ENCODE measurements around the gene GPATCH3.

GPATCH3 gene

DNA sequence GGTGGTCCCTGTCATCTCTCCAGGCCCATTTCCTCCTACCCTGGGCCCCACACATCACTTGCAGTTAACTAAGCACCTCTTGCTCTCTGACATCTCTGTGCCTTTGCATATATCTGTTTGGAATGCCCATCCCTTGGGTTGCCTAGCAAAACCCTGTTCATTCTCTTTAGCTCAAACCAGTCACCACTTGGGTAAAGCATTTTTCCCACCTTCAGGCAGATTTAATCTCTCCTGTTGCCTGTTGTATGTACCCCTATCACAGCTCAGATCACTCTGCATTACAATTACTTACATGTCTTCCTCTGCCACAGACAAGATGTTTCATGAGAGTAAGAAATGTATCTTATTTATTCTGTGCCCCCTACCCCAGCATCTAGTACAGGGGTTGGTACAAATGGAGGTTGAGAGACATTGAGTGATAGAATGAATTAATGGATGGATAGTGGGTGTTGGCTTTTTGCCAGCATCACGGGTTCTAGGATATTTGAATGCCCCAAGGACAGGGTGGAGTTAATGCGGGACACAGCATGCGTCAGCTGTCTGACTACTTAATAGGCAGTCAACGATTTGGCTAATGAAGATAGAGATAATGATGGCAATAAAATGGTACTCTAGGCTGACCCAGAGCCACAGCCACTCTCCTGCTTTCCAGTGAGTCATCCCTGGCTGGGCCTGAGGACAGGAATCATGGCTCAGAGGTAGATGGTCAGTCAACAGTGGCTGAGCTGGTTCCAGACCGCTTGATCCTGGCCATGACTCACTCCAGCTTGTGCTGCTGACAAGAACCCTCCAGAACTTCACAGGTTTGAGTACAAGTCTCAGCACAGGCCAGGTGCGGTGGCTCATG is 7.0 kb upstream of the GPATCH3 start:
- Histone ChIP-seq H2AFZ (ENCODE audit: low read length) (no peak overlapping the region), H3K36me3 (ENCODE audit: insufficient read depth, low read length) (no peaks in the 10 kb centered on the region), H3K9me2 (replicated peaks; ENCODE audit: low read depth, low read length) (no peaks in the 10 kb centered on the region), H3K27me3 (ENCODE audit: insufficient read depth, low read length, poor library complexity, severe bottlenecking) (no peaks in the 10 kb centered on the region), H3K9me3 (ENCODE audit: insufficient read depth, low read depth, low read length) (no peaks in the 10 kb centered on the region), H3K4me2 (ENCODE audit: low read depth, low read length, poor library complexity, severe bottlenecking) (no peak overlapping the region), H3K4me3 (ENCODE audit: low read length, poor library complexity, severe bottlenecking) (no peak overlapping the region), H3K9ac (ENCODE audit: low read depth, low read length, poor library complexity, severe bottlenecking) (no peak overlapping the region), H3K4me1 (ENCODE audit: insufficient read depth, low read length, poor library complexity, severe bottlenecking) (no peaks in the 10 kb centered on the region), H3K79me2 (ENCODE audit: insufficient read depth, low read length) (no peaks in the 10 kb centered on the region), H4K20me1 (ENCODE audit: insufficient read depth, low read length, poor library complexity, severe bottlenecking) (no peaks in the 10 kb centered on the region), H3F3A (ENCODE audit: low read depth) (no peaks in the 10 kb centered on the region)
- TF ChIP-seq, protein P1, sequence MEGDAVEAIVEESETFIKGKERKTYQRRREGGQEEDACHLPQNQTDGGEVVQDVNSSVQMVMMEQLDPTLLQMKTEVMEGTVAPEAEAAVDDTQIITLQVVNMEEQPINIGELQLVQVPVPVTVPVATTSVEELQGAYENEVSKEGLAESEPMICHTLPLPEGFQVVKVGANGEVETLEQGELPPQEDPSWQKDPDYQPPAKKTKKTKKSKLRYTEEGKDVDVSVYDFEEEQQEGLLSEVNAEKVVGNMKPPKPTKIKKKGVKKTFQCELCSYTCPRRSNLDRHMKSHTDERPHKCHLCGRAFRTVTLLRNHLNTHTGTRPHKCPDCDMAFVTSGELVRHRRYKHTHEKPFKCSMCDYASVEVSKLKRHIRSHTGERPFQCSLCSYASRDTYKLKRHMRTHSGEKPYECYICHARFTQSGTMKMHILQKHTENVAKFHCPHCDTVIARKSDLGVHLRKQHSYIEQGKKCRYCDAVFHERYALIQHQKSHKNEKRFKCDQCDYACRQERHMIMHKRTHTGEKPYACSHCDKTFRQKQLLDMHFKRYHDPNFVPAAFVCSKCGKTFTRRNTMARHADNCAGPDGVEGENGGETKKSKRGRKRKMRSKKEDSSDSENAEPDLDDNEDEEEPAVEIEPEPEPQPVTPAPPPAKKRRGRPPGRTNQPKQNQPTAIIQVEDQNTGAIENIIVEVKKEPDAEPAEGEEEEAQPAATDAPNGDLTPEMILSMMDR (conservative IDR thresholded peaks at IDR 0.05; ENCODE audit: low read length) = no peak
- no peak for TF ChIP-seq EZH2phosphoT487 (IDR thresholded peaks at IDR 0.05; ENCODE audit: borderline replicate concordance)

DNA sequence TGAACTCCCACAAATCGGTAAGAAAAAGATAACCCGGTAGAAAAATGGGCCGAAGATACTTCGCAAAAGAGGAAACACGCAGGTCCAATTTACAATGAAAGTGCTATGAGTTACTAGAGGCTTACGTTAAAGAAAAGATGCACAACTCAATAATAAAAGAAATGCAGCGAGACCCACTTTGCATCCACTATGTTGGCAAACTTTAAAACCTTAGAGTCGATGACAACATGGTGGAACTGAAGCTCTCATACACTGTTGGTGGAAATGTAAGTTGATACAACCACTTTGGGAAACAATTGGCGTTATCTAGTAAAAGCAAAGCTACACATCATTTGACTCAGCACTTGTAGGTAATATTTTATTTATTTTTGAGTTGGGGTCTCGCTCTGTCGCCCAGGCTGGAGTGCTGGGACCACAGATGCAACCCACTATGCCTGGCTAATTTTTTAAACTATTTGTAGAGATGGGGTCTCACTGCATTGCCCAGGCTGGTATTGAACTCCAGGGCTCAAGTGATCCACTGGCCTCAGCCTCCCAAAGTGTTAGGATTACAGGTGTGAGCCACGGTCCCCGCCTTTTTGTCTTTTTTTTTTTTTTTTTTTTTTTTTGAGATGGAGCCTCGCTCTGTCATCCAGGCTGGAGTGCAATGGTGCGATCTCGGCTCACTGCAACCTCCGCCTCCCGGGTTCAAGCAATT is 696 bp upstream of the GPATCH3 start:
- Histone ChIP-seq H3K27me3 (ENCODE audit: insufficient read depth, low read length, poor library complexity, severe bottlenecking) (no peaks in the 10 kb centered on the region), H4K20me1 (ENCODE audit: insufficient read depth, low read length, poor library complexity, severe bottlenecking) (no peaks in the 10 kb centered on the region), H3K79me2 (ENCODE audit: insufficient read depth, low read length) (peaks cover 30% of the 10 kb centered on the region), H2AFZ (ENCODE audit: low read length) (peak overlapping the region; percentile 100), H3K9me2 (replicated peaks; ENCODE audit: low read depth, low read length) (no peaks in the 10 kb centered on the region), H3K4me3 (ENCODE audit: low read length, poor library complexity, severe bottlenecking) (peak overlapping the region; percentile 99), H3K4me1 (ENCODE audit: insufficient read depth, low read length, poor library complexity, severe bottlenecking) (peaks cover 16% of the 10 kb centered on the region), H3K4me2 (ENCODE audit: low read depth, low read length, poor library complexity, severe bottlenecking) (peak overlapping the region; percentile 83), H3F3A (ENCODE audit: low read depth) (no peaks in the 10 kb centered on the region), H3K9ac (ENCODE audit: low read depth, low read length, poor library complexity, severe bottlenecking) (peak overlapping the region; percentile 91), H3K36me3 (ENCODE audit: insufficient read depth, low read length) (no peaks in the 10 kb centered on the region; the same call in 1 of the 2 replicates), H3K9me3 (ENCODE audit: insufficient read depth, low read depth, low read length) (no peaks in the 10 kb centered on the region)
- TF ChIP-seq, protein P1 (conservative IDR thresholded peaks at IDR 0.05; ENCODE audit: low read length) = no peak
- TF ChIP-seq EZH2phosphoT487 (IDR thresholded peaks at IDR 0.05; ENCODE audit: borderline replicate concordance) = no peak

DNA sequence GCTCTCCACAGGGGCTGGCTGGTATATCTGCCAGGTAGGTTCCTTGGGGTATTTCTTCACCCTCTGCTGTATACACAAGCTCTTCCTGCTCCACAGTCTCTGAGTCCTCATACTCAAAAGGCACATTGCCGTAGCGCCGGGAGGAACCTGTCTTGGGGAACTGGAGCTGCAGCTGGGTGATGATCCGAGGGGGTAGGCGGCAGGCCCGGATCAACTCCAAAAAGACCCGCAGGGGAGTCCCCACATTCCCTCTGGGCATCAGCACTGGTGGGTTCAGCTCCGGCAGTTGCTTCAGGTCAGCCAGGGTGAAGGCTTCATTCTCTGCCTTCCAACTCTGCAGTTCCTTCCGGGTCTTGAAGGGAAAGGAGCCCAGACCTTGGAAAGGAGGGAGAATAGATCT is 2.9 kb downstream of the GPATCH3 start:
- peaks cover 10% of the 10 kb centered on the region; the same call in 1 of the 2 replicates for H3K36me3 ChIP-seq (ENCODE audit: insufficient read depth, low read length)

More for the DNA sequence above, 2.9 kb downstream of the GPATCH3 start:
- Histone ChIP-seq H3K4me2 (ENCODE audit: low read depth, low read length, poor library complexity, severe bottlenecking) (no peak overlapping the region), H3K27me3 (ENCODE audit: insufficient read depth, low read length, poor library complexity, severe bottlenecking) (no peaks in the 10 kb centered on the region), H3K9ac (ENCODE audit: low read depth, low read length, poor library complexity, severe bottlenecking) (no peak overlapping the region), H3F3A (ENCODE audit: low read depth) (no peaks in the 10 kb centered on the region), H2AFZ (ENCODE audit: low read length) (no peak overlapping the region), H4K20me1 (ENCODE audit: insufficient read depth, low read length, poor library complexity, severe bottlenecking) (no peaks in the 10 kb centered on the region), H3K4me3 (ENCODE audit: low read length, poor library complexity, severe bottlenecking) (no peak overlapping the region), H3K79me2 (ENCODE audit: insufficient read depth, low read length) (peaks cover 37% of the 10 kb centered on the region), H3K9me3 (ENCODE audit: insufficient read depth, low read depth, low read length) (no peaks in the 10 kb centered on the region), H3K9me2 (replicated peaks; ENCODE audit: low read depth, low read length) (no peaks in the 10 kb centered on the region), H3K4me1 (ENCODE audit: insufficient read depth, low read length, poor library complexity, severe bottlenecking) (peaks cover 16% of the 10 kb centered on the region)
- TF ChIP-seq EZH2phosphoT487 (IDR thresholded peaks at IDR 0.05; ENCODE audit: borderline replicate concordance) = no peak
- TF ChIP-seq, protein P1 (conservative IDR thresholded peaks at IDR 0.05; ENCODE audit: low read length) = no peak
